ENCODE results near the gene ENTPD3.

The ENTPD3 gene

GRCh38 chr3:40451551-40451950 lies 64.6 kb downstream of the ENTPD3 start:
- no peak for DNase-seq (ENCODE audit: low read depth)
- no peak for TF ChIP-seq CTCF (IDR thresholded peaks at IDR 0.05; ENCODE audit: insufficient read depth, low read depth, low read length, missing control alignments)
- H3K4me3 ChIP-seq (ENCODE audit: low read depth, low read length) = no peak overlapping the region

- no peak for TF ChIP-seq CTCF (IDR thresholded peaks at IDR 0.05; ENCODE audit: insufficient read depth, low read depth, low read length, missing control alignments)
- peak overlapping the region; percentile 73 for H3K4me3 ChIP-seq (ENCODE audit: low read depth, low read length)
- DNase-seq (ENCODE audit: low read depth) = no peak
Observed at GRCh38 chr3:40452057-40452456, 65.1 kb downstream of the ENTPD3 start.

GRCh38 chr3:40452562-40452875 lies 65.5 kb downstream of the ENTPD3 start:
- TF ChIP-seq CTCF (IDR thresholded peaks at IDR 0.05; ENCODE audit: insufficient read depth, low read depth, low read length, missing control alignments) = no peak

GRCh38 chr3:40452876-40453730 lies 66.1 kb downstream of the ENTPD3 start:
- peak overlapping the region; percentile 73 for H3K4me3 ChIP-seq (ENCODE audit: low read depth, low read length)
- peak; percentile 98 for DNase-seq (ENCODE audit: low read depth)
- no peak for TF ChIP-seq CTCF (IDR thresholded peaks at IDR 0.05; ENCODE audit: insufficient read depth, low read depth, low read length, missing control alignments)

More at GRCh38 chr3:40452562-40452875, 65.5 kb downstream of the ENTPD3 start:
- DNase-seq (ENCODE audit: low read depth) = no peak
- H3K4me3 ChIP-seq (ENCODE audit: low read depth, low read length) = peak overlapping the region; percentile 73

- no peak for TF ChIP-seq CTCF (IDR thresholded peaks at IDR 0.05; ENCODE audit: insufficient read depth, low read depth, low read length, missing control alignments)
- H3K4me3 ChIP-seq (ENCODE audit: low read depth, low read length) = peak overlapping the region; percentile 68
- no peak for DNase-seq (ENCODE audit: low read depth)
Observed at GRCh38 chr3:40453933-40454332, 66.9 kb downstream of the ENTPD3 start.

- DNase-seq (ENCODE audit: low read depth) = no peak
- no peak overlapping the region for H3K4me3 ChIP-seq (ENCODE audit: low read depth, low read length)
- no peak for TF ChIP-seq CTCF (IDR thresholded peaks at IDR 0.05; ENCODE audit: insufficient read depth, low read depth, low read length, missing control alignments)
Observed at GRCh38 chr3:40455328-40455727, 68.3 kb downstream of the ENTPD3 start.

Data from GM12865 (cell line).